Right lobe of liver (tissue), 6 donors: Measurements from ENCODE around the gene KIF4B. TPM values are rescaled to one million over a fixed set of nuclear protein-coding genes. Genes with fewer than 3 reads are reported as not detected.

Experiments
- ATAC-seq, 4 donors: fragments of 200-7000 bp; cut with Tn5 transposase; one replicate each; pipeline ENCODE4 v1.9.1; 2020; ENCODE audit warnings: mild to moderate bottlenecking in 4 of 4, moderate library complexity in 4 of 4
- DNase-seq, 3 donors: peaks; one replicate each; pipeline ENCODE4 v3.0.0-alpha.2; 2020
- H3K27ac ChIP-seq, 3 donors: fragments of 200-600 bp; one replicate each; pipeline ENCODE4 v1.8.0; 2022
- H3K27me3 ChIP-seq, 2 donors: fragments of 200-600 bp; one replicate each; pipeline ENCODE4 v1.8.0; 2022
- H3K36me3 ChIP-seq, 4 donors: fragments of 200-600 bp; sonication (generic) in 1 of 4; one replicate each; pipeline versions ENCODE4 v1.5.1 to v1.8.0; 2017 to 2022; ENCODE audit warnings: control low read depth in 1 of 4
- H3K4me1 ChIP-seq, 4 donors: fragments of 200-600 bp; sonication (generic) in 1 of 4; one replicate each; pipeline versions ENCODE4 v1.5.1 to v1.8.0; 2017 to 2022; ENCODE audit warnings: control low read depth in 1 of 4
- H3K4me3 ChIP-seq, 3 donors: fragments of 200-600 bp; one replicate each; pipeline ENCODE4 v1.8.0; 2022
- H3K9me3 ChIP-seq, 4 donors: fragments of 200-600 bp; sonication (generic) in 1 of 4; one replicate each; pipeline versions ENCODE4 v1.5.1 to v1.8.0; 2017 to 2022; ENCODE audit warnings: control low read depth in 1 of 4
- POLR2A ChIP-seq: fragments of 450-650 bp; IDR thresholded peaks from one replicate; pipeline ENCODE4 v1.6.1; 2017; ENCODE audit warnings: antibody characterized with exemption, mild to moderate bottlenecking
- WGBS: methylation state at CpG from one replicate; pipeline ENCODE4 v1.1.6; 2018; ENCODE audit warnings: low coverage, low lambda C conversion rate; ENCODE audit not compliant: insufficient coverage; ENCODE audit errors: missing lambda C conversion rate; 5-methylcytosine and 5-hydroxymethylcytosine counted together
- intact Hi-C, 2 donors: fragments of 100-400 bp; cut with DNase I; formaldehyde crosslinking; loops; one replicate each; pipeline versions ENCODE4 v1.11.2 to v1.14.1; 2022
- long read RNA-seq: library from polyadenylated mRNA; unstranded; transcript quantifications from one replicate; pipeline ENCODE4 v2.0.0, GENCODE V29; 2019
- total RNA-seq, 6 experiments: library from RNA; depleted of rRNA in 2 of 6; stranded (reverse); fragments of >200 nt in 2 of 6; fragmentation: NEBNext Ultra II Directional in 3 of 6; extraction: Animal tissue kit (Norgen Biotek cat#: 25700) in 3 of 6; gene quantifications; one replicate each; pipeline versions ENCODE4 v1.1.0 to v1.2.4, GENCODE V29; 2016 to 2023
- TF ChIP-seq, protein P1 (sequence below), 4 donors: fragments of 200-600 bp in 3 of 4; fragments of 450-650 bp in 1 of 4; IDR thresholded peaks; one replicate each; pipeline versions ENCODE4 v1.5.1 to v1.8.0; 2016 to 2022; ENCODE audit warnings: antibody characterized with exemption in 4 of 4, mild to moderate bottlenecking in 2 of 4
- donor health status: DM: no; HTN: yes; CAD: no.
- donor health status: DM: no; HTN: no; CAD: no.
- donor health status: DM: no; HTN: no; CAD: no.
- donor health status: DM: no; HTN: yes; CAD: no.
- donor health status: DM: no; HTN: yes; CAD: no.

Gene KIF4B, protein sequence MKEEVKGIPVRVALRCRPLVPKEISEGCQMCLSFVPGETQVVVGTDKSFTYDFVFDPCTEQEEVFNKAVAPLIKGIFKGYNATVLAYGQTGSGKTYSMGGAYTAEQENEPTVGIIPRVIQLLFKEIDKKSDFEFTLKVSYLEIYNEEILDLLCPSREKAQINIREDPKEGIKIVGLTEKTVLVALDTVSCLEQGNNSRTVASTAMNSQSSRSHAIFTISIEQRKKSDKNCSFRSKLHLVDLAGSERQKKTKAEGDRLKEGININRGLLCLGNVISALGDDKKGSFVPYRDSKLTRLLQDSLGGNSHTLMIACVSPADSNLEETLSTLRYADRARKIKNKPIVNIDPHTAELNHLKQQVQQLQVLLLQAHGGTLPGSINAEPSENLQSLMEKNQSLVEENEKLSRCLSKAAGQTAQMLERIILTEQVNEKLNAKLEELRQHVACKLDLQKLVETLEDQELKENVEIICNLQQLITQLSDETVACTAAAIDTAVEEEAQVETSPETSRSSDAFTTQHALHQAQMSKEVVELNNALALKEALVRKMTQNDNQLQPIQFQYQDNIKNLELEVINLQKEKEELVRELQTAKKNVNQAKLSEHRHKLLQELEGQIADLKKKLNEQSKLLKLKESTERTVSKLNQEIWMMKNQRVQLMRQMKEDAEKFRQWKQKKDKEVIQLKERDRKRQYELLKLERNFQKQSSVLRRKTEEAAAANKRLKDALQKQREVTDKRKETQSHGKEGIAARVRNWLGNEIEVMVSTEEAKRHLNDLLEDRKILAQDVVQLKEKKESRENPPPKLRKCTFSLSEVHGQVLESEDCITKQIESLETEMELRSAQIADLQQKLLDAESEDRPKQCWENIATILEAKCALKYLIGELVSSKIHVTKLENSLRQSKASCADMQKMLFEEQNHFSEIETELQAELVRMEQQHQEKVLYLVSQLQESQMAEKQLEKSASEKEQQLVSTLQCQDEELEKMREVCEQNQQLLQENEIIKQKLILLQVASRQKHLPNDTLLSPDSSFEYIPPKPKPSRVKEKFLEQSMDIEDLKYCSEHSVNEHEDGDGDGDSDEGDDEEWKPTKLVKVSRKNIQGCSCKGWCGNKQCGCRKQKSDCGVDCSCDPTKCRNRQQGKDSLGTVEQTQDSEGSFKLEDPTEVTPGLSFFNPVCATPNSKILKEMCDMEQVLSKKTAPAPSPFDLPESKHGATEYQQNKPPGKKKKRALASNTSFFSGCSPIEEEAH
- total RNA-seq: not detected
- long read RNA-seq: 0 reads

DNA sequence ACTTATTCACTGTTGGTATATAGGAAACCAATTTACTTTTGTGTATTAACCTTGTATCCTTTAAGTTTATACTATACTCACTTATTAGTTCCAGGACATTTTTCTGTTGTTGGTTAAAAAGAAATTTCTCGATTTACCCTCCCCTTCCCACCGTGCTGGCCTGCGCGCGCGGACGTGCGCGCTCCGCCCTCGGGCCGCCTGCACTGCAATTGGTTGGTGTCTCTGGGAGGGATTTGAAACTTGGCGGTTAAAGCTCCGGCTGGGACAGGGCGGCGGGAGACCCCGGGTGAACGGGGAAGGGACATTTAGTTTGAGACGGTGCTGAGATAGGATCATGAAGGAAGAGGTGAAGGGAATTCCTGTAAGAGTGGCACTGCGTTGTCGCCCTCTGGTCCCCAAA is at the start of gene KIF4B:
TSS of gene KIF4B (plus strand) at position 230 of the 400 bp plus-strand sequence. CDS start at position 335, 105 bp downstream.
- TF ChIP-seq POLR2A: no peak
- TF ChIP-seq, protein P1, sequence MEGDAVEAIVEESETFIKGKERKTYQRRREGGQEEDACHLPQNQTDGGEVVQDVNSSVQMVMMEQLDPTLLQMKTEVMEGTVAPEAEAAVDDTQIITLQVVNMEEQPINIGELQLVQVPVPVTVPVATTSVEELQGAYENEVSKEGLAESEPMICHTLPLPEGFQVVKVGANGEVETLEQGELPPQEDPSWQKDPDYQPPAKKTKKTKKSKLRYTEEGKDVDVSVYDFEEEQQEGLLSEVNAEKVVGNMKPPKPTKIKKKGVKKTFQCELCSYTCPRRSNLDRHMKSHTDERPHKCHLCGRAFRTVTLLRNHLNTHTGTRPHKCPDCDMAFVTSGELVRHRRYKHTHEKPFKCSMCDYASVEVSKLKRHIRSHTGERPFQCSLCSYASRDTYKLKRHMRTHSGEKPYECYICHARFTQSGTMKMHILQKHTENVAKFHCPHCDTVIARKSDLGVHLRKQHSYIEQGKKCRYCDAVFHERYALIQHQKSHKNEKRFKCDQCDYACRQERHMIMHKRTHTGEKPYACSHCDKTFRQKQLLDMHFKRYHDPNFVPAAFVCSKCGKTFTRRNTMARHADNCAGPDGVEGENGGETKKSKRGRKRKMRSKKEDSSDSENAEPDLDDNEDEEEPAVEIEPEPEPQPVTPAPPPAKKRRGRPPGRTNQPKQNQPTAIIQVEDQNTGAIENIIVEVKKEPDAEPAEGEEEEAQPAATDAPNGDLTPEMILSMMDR (IDR thresholded peaks at IDR 0.05): no peak
- no peak for DNase-seq
- no peaks in the 10 kb centered on the region for H3K27me3 ChIP-seq
- intact Hi-C loops: no loop called here
- H3K36me3 ChIP-seq: no peaks in the 10 kb centered on the region
- 90% methylated on average over 20 of the region's 21 CpGs for WGBS
- no peaks in the 10 kb centered on the region for H3K9me3 ChIP-seq
- no peak within 1 kb of the TSS for H3K27ac ChIP-seq
- ATAC-seq: no peak
- H3K4me1 ChIP-seq: no peaks in the 10 kb centered on the region
- H3K4me3 ChIP-seq: no peak within 1 kb of the TSS

DNA sequence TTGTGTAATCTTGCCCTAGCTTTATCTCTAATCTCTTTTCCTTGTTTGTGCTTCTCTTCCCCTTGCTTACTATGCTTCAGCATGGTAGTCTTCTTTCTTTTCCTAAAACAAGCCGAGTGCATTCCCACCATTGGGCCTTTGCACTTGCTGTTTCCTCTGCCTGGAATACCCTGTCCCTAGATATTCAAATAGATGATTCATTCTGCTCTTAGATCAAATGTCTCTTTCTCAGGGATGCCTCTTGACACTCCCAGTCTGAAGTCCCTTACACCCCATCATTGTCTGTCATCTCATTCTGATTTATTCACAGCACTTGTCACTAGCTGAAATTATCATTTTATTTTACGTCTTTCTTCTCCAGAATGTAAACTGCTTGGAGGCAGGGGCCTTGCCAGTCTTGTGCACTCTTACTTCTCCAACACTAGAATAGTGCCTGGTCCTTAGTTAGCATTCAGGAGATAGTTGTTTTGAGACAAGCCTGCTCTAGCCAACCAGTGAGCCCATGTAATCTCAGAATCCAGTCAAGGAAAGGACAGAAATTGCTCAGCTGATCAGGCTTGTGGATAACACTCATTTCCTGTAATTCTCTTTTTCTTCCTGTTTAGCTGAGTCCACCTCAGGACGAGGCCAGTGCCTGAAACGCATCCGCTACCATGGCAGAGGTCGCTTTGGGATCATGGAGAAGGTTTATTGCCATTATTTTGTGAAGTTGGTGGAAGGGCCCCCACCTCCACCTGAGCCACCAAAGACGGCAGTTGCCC is 47.3 kb upstream of the KIF4B start:
- peak; percentile 59 to 82 (median 65) for ATAC-seq
- no peaks in the 10 kb centered on the region for H3K9me3 ChIP-seq
- H3K27me3 ChIP-seq: no peaks in the 10 kb centered on the region
- WGBS: 62% methylated on average over 2 of the region's 7 CpGs
- no peak for DNase-seq
- H3K4me3 ChIP-seq: no peak overlapping the region
- H3K4me1 ChIP-seq: no peaks in the 10 kb centered on the region
- peak overlapping the region in 1 of 3 donors; percentile 25 for H3K27ac ChIP-seq
- TF ChIP-seq POLR2A: no peak
- TF ChIP-seq, protein P1 (IDR thresholded peaks at IDR 0.05): no peak
- intact Hi-C loops: no loop called here
- peaks cover 0 to 22% (median 10%) of the 10 kb centered on the region in 4 donors for H3K36me3 ChIP-seq

DNA sequence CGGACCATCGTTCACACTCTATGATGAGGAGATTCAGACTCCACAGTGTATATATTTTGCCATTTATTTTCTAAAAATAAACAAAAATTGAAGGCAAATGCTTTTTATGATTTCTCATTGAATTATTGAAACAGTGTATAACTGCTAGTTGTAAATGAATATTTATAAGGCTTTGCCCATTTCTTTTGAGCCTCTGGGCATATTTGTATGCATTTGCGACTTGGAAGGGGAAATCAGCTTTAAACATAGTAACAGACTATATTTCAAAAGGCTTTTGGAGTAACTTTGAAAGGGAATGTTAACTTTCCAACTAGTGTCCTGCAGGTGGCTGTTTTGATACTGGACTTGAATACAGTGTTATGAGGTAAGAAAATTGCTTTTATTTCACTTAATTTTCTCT is 46.7 kb upstream of the KIF4B start:
- WGBS: 79% methylated on average over 3 of the region's 3 CpGs
- H3K9me3 ChIP-seq: no peaks in the 10 kb centered on the region
- no peaks in the 10 kb centered on the region for H3K27me3 ChIP-seq
- ATAC-seq: no peak
- H3K4me3 ChIP-seq: no peak overlapping the region
- H3K27ac ChIP-seq: peak overlapping the region in 1 of 3 donors; percentile 9
- no peaks in the 10 kb centered on the region for H3K4me1 ChIP-seq
- H3K36me3 ChIP-seq: peaks cover 0 to 16% (median 8%) of the 10 kb centered on the region in 4 donors
- intact Hi-C loops: no loop called here
- no peak for DNase-seq
- no peak for TF ChIP-seq POLR2A
- TF ChIP-seq, protein P1 (IDR thresholded peaks at IDR 0.05): no peak
